PFSK-1 (cell line): ENCODE data around the gene MED27.

Experiments
- POLR2AphosphoS5 ChIP-seq: IDR thresholded peaks from 2 replicates; pipeline ENCODE4 v1.6.1; 2012; ENCODE audit warnings: low read depth, mild to moderate bottlenecking, control low read depth, low read length, moderate library complexity
- REST ChIP-seq, 2 experiments: IDR thresholded peaks; 2 replicates each; pipeline versions ENCODE4 v1.6.1 to v1.8.0; 2011 to 2012; ENCODE audit warnings: low read depth in 2 of 2, low read length in 2 of 2, control low read depth in 1 of 2, inconsistent platforms in 1 of 2, mild to moderate bottlenecking in 1 of 2, moderate library complexity in 1 of 2; ENCODE audit not compliant: insufficient read depth in 1 of 2
- TAF1 ChIP-seq: IDR thresholded peaks from 2 replicates; pipeline ENCODE4 v1.6.1; 2012; ENCODE audit warnings: low read length, control low read depth, borderline replicate concordance; ENCODE audit not compliant: insufficient read depth

GRCh38 chr9:132043708-132044107 lies 36.0 kb downstream of the MED27 start:
- TF ChIP-seq POLR2AphosphoS5 (no peak), TAF1 (no peak), REST (IDR thresholded peaks at IDR 0.05; ENCODE audit: insufficient read depth in 1 of 2, low read depth in 2 of 2, low read length in 2 of 2) (no peak)
